HG02588 (cell line): ENCODE measurements around the gene TMEM203.
A peak's percentile ranks its signal among the peaks of the same experiment; 100 is the strongest.

Experiments used
- ATAC-seq: cut with Tn5 transposase; IDR thresholded peaks from one replicate; pipeline ENCODE4 v1.9.1; 2021; ENCODE audit warnings: mild to moderate bottlenecking, moderate library complexity; ENCODE audit not compliant: unreplicated experiment

TMEM203 gene

DNA sequence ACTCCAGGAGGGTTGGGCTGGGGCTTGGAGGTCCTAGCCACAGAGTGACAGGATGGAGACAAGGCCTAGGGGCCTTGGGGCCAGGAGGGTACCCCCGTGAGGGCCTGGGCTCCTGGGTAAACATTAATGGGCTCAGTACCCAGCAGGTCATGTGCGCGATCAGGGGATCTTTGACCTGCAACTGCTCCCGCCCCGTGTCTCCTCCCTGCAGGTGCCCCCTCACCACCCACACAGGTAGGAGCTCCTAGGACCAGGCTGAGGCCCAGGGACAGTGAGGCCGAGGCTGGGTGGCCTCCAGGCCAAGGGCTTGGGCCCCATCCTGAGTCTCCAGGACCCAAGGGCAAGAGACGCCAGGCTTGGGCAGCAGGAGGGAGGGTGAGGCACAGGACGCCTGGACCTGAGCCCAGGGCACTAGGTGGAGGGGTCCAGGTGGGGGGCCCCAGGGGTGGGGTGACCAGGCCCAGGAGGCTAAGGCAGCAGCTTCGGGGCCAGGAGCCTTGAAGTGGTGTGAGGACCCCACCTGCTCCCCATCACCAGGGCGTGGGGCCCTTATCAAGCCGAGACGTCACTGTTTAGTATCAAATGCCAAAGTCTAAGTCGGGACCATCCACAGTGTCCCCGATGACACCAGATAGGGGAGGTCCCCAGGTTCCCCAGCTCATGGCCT is 25.4 kb upstream of the TMEM203 start, which contains the start of gene SLC34A3:
Gene SLC34A3, plus strand, starts transcription at position 197 of the 667 bp plus-strand sequence. CDS start 802 bp downstream, outside the sequence.
- ATAC-seq: no peak

DNA sequence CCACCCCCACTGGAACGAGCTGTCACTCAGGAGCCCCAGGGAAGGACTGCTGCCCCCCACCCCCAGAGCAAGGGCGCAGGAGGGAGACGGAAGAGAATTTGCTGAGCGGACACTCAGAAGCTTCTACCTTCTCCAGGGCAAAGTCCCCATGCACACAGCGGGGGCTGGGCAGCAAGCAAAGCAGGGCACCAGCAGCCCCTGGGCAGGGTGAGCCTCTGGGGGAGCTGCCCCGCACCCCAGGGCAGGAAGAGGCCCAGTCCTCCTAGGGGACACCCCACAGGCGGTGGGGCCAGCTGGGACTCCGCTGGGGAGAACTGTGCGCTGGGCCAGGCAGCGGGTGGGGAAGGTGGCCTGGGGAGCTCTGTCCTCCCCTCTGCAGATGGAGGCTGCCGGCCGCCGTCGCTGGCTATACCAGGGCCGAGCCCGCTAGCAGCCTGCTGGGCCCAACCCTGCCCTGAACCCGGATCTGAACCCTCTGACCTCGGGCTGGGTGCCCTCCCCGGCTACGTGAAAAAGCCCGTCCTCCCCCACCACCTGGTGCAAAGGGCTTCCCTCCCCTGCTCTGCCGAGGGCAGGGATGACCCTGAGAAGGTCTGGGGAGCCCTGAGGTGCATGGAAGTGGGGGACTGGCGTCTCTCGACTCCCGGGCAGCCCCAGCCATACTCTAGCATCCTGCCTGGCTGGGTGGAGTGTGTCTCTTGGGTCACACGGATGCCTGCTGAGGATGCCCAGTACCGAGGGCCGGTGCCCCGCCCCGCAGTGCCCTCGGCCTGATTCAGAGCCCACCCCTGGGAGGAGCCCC is 24.7 kb upstream of the TMEM203 start:
- ATAC-seq: no peak

DNA sequence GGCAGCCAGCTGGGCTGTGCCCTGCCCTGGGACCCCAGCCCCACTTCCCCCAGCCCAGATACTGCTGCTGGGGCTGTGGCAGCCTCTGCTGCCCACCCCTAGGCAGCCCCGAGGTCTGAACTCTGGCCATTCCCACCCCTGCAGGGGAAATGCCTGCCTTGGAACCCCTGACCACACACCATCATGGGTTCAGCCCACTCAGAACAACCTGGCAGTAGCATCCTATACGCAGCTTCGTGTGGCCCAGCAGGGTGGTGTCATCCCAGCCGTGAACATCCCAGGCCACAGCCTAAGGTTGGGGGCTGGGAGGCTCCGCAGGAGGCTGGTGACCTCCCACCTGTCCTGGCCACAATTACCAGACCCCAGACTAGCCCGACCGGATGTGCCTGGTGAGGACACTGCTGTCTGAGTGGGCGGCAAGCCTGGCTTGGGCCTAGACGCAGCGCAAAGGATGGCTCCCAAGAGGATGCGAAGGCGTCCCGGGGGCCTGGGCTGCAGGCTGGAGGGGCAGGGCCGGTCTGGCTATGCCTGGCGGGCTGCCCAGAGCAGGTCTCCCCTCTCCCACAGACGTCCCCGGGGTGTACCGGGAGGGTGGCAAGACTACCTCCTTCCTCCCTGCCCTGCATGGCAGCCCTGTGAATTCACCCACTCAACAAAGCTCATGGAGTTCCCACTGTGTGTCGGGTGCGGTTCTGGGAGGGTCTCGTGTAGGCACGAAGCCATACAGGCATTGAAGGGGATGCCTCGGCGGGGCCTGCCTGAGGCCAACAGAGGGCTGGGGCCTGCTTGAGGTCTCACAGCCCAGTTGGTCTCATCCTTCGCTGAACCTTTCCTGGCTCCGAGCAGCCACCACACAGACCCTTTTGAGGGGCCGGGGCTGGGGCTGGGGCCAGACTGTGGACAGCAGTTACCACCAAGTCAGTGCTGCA is 23.8 kb upstream of the TMEM203 start:
- no peak for ATAC-seq

DNA sequence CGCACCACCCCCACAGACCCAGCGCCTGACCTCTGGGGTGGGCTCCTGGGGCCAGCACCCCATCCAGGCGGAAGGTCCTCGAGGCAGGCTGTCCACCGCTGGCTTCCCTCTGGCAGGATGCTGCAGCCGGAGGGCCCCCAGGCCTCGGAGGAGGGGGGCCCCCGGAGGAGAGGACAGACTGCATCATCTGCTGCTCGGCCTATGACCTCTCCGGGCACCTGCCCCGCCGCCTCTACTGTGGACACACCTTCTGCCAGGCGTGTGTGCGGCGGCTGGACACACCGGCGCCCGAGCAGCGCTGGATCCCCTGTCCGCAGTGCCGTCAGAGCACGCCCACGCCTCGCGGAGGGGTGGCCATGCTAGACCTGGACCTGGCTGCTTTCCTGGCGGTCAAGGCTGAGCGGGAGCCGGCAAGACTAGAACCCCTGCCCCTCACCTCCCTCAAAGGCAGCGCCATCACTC is 23.1 kb upstream of the TMEM203 start:
- no peak for ATAC-seq

DNA sequence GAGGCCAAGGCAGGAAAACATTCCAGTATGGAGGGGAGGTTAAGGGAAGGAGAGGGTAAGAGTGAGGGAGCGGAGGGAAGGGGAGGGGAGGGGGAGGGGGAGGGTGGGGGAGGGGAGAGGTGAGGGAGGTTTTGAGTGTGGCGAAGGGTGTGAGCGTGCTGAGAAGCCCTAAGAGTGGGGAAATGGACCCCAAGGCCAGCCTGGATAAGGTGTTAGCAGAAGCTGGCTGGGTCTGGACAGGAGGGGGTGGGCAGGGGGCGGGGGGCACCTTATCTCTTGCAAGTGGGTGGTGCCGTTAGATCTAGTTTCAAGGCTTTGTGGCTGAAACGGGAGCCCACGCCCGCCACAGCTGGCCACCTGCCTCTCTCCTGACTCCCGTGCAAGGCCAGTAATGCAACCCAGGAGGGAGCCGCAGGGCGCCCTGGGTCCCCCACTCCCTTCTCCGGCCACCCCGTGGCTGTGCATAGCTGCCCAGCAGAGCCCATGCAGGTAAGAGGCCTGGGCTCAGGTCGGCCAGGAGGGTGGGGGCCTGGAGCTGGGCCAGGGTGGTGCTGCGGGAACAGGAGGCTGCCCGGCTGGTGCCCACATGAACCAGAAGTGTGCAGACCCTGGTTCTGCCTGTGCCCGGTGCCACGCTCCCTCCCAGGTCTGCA is 22.5 kb upstream of the TMEM203 start:
- no peak for ATAC-seq

DNA sequence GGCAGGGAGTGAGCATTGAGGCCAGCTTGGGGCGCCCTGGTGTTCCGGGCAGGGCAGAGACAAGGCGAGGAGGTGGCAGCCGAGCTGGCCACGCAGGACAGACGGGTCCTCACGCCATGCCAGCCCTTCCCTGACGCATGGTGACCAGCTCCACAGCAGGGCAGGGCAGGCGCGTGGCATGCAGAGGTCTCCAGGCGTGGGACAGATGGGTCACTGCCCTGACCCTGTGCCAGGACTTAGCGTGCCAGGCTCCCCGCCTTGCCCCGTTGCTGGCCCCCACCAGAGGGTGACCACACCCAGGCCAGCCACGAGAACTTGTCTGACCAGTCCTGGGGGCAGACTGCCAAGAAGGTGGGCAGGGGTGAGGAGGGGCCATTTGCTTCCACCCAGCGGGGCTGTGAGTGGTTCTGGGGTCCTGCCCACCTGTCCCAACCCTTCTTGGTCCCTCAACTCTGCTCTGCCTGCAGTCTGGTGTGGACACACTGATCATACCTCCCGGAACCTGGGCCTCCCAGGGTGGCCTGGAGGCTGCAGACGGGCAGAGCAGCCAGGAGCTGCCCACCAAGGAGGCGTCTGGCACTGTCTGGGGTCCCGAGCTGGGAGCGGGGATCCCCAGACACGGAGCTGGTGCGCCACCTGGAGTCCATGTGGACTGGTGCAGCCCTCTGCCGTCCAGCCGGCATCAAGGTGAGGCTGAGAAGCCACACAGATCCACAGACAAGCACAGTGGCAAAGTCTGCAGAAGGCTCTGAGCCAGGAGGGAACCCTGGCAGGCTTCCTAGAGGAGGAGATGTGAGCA is 21.8 kb upstream of the TMEM203 start, which contains the start of gene RNF224:
Gene RNF224, plus strand, starts transcription at position 449 of the 799 bp plus-strand sequence. CDS start 834 bp downstream, outside the sequence.
- ATAC-seq: no peak

DNA sequence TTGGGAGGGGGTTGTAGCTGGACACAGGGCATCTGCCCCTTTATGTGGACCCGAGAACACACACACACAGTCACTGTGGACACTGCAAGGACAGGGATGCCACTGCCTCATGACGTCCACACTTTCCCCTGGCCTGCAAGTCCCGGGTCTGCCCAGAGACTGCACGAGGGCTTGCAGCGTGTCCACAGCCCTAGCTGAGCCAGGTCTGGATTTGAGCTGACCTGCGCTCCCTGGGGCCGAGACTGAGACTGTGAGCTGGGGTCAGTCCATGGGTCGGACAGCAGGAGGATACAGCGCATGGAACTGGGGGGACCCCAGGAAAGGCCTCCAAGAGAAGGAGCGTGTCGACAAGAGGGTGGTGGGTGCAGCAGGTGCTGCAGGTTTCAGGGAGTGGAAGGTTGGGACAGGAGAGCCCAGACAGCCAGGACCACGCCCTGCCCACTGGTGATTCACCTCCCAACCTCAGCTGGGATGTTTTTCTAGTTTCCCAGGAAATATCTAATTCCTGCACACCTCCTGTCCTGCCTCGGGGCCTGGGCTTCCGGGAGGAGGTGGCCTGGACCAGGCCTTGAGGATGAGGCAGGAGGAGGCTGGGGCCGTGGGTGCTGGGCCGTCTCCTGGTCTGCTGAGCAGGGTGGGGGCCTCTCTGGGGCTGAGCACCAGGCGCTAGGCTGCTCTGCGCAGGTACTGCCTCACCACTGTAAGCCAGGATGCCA is 21.0 kb upstream of the TMEM203 start:
- ATAC-seq: no peak

DNA sequence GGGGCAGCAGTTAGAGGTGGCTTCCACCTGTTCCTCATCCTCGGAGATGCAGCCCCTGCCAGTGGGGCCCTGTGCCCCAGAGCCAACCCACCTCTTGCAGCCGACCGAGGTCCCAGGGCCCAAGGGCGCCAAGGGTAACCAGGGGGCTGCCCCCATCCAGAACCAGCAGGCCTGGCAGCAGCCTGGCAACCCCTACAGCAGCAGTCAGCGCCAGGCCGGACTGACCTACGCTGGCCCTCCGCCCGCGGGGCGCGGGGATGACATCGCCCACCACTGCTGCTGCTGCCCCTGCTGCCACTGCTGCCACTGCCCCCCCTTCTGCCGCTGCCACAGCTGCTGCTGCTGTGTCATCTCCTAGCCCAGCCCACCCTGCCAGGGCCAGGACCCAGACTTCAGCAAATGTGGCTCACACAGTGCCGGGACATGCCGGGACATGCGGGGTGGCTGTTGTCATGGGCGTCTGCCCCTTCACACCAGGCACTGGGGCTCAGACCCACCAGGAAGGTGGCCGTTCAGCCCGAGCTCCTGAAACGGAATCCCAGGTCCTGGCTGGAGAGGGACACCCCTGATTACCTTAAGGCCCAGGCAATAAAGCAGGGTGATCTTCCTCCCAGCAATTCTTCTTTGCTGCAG is 20.4 kb upstream of the TMEM203 start:
- ATAC-seq: no peak

DNA sequence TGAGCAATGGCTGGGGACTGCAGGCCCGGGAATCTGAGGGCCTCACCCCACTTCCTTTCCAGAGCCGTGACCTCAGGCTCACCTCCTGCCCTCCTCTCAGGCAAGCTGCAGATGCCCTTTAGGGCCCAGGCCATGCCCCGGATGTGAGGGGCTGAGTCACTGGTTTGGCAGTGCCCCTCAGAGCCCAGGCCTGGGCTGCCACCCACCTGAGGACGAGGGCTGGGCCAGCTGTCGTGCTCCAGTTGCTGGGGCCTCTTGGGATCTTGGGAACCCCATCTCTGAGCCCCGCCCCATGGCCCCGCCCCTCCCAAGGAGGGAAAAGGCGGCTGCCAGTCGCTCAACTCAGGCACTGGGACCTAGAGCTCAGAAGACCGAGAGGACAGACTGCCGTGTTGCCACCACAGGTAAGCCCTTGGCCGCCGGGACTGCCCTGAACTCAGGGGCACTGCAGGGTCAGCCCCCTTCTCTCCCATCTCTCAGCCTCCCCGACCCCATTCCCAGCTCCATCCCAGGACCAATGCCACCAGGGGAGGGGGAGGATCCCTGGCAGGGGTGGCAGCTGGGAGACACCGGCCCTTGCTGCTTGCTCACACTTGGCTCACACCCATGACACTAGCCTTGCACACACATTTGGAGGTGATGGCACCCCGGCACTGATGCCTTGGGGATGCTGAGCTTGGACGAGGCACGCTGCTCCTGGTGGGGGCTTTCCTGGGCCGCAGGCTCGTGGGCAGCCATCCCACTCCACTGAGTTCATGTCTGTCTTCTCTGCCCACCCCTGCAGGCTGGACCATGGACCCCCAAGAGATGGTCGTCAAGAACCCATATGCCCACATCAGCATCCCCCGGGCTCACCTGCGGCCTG is 19.6 kb upstream of the TMEM203 start, which contains the start of gene CYSRT1:
Gene CYSRT1, plus strand, starts transcription at position 345 of the 865 bp plus-strand sequence. Its CDS starts 448 bp downstream, at position 793.
- no peak for ATAC-seq

DNA sequence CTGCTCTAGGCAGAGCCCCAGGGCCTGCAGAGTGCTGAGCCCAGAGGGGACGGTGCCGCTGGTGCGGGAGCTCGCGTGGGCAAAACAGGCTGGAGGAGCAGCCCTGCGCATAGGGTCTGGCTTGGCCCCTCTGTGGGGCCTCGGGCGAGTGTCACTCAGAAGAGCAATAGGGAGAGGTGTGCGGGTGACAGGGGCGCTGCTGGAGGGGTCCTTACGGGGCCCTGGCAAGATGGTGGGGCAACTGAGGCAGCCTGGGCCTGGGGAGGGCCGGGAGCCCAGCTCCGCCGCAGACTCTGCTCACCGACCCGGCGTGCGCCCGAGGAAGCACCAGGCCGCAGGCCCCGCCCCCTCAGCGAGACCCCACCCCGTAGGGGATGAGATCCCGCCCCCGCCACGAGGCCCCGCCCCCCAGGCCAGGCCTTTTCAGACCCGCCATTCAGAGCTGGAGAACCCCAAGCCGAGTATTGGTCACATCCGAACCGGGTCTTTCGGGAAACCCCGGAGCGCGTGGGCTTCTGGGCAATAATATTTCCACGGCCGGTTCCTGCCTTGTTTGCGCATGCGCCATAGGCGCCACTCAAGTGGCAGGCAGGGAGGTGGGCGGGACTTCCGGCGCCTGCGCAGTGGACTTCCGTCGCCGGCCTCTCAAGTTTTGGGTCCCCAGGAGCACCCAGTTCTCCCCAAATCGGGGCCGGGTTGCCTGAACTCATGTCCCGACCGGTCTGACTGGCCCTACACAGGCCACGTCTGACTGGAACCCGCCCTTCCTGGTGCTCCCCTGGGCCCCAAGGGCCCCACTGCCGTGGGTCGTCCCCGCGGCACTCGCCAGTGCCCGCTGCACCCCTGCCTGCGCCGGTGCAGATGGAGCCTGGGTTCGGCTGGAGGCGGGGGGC is 17.9 kb upstream of the TMEM203 start:
- ATAC-seq: peak; percentile 67

DNA sequence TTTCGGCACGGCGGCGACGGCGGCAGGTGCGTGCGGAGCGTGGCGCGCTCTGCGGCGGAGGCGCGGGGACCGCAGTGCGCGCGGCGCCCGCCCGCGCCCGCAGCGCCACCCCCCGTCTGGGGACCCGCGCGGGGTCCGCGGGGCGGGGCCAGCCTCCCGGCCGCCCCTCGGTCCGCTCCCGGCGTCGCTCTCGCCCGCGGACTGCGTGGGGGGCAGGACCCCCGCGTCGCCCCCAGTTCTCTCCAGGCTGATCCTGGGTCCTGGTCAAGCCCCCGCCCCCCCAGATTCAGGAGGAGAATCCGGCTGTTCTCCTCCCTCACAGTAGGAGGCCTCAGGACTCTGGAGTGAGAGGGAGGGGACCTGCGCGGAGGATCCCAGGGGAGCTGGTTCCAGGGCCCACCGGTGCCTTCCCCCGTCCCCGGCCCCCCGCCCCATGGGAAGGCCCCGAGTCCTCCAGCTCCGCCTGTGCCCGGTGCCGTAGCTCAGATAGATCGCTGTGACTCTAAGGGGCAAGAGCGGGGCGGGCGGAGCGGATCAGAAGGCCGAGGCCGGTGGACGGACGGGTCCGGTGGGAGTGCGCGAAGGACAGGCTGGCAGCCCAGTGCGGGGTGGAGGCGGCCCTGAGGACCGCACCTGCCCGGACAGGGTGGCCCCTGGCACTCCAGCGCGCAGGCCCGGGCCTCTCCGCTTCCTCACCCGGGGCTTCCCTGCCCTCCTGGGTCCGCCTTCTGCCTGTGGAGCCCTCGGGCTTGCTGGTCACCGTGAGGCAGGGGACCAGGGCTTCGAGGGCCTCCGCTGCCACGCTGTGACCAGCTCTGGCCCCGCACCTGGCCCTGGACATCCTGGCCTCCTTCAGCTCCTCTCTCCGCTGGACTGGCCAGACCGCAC is 17.0 kb upstream of the TMEM203 start, which contains the start of gene RNF208:
Gene RNF208, minus strand, starts transcription at position 51 of the 888 bp plus-strand sequence. CDS start 1,028 bp downstream, outside the sequence.
- ATAC-seq: peak; percentile 8

DNA sequence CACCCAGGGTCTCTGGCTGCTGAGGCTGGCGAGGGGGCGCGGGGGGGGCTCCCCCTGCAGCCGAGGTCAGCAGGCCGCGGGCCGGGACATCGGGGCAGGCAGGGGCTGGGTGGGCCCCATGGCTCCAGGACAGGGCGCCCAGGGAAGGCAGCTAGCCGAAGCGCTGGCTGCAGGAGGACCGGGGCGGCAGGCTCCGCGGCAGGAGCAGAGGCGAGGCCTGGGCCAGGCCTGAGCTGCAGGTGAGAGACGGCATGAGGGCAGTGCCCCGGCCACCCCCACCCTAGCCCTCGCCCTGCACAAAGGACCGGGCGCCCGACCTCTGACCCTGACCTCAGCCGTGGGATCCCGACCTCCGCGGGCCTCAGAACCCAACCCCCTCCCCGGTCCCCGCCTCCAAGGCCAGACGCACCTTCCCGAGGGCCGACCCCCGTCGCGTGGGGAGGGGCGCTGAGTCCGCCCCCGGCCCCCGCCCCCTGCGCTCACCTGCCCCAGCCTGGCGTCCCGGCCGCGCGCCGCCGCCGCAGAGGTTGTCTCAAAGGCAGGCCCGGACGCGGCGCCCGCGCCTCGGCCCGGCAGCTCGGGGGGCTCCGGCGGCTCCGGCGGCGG is 16.2 kb upstream of the TMEM203 start:
- ATAC-seq: no peak

DNA sequence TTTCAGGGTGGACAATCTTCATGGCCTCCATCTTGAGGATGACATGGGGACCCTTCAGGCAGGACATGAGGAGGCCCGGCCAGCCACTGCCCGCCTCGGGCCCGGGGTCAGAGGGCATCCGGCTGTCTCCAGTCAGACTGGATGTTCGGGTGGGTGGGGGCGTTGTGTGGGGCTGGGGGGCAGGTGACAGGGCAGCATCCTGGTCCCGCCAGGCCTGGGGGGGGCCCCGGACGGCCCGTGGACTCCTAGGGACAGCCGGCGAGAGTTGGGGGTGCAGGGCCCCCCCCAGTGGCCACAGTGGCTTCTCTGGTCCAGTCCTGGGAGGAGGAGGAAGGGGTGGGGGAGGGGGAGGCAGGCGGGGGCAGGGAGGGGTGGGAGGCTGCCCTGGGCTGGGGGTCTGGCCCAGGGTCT is 15.7 kb upstream of the TMEM203 start:
- ATAC-seq: no peak

DNA sequence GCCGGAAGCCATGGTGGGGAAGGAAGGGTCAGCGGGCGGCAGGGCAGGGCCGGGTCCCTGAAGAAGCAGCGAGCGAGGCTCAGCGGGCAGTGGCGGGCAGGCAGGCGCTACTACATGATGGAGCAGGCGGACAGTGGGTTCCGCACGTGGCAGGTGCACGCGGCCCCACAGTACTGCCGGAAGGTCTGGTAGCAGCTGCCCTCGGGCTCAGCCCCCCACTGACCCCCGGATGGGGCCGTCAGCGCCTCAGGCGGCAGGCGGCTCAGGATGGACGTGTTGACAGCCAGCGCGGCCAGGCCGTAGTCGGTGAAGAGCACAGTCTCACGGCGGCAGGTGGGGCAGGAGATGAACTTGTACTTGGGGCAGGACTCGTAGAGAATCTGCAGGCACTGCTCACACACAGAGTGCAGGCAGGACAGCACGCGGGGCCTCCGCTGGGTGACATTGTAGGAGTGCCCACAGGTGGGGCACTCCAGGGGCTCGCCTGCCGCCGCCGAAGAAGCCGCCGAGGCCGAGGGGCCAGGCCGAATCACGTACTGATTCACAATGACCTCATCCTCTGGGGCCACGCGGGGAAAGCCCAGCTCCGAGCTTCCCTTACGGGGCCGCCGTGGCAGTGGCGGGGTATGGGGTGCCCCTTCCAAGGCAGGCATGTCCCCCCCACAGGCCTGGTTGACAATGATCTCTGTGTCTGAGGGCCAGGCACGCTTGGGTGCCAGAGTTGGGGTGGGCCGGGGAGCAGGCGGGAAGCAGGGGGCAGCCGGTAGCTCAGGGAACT is 15.1 kb upstream of the TMEM203 start:
- no peak for ATAC-seq
